GM12878 (cell line): ENCODE measurements around the gene HCFC2.

Experiments
- KAT2A ChIP-seq: conservative IDR thresholded peaks from 2 replicates; pipeline ENCODE4 v1.6.1; 2011; ENCODE audit warnings: low read depth, low read length; ENCODE audit not compliant: control insufficient read depth
- SIN3A ChIP-seq: IDR thresholded peaks from 2 replicates; pipeline ENCODE4 v1.6.1; 2012; ENCODE audit warnings: low read depth, low read length, improper control_type of control experiment
- TF ChIP-seq, protein P1 (sequence below), 3 experiments: IDR thresholded peaks in 2 of 3; conservative IDR thresholded peaks in 1 of 3; 2 replicates each; pipeline ENCODE4 v1.5.1; 2011; ENCODE audit warnings: low read depth in 3 of 3, low read length in 3 of 3, mild to moderate bottlenecking in 3 of 3, control low read depth in 2 of 3, moderate library complexity in 2 of 3, inconsistent platforms in 1 of 3, mixed read lengths in 1 of 3; ENCODE audit not compliant: control insufficient read depth in 2 of 3, insufficient read depth in 1 of 3; ENCODE audit errors: extremely low read depth in 1 of 3
- TF ChIP-seq, protein P2 (sequence below): IDR thresholded peaks from 2 replicates; pipeline ENCODE4 v1.6.1; 2012; ENCODE audit warnings: low read depth, low read length, improper control_type of control experiment

DNA sequence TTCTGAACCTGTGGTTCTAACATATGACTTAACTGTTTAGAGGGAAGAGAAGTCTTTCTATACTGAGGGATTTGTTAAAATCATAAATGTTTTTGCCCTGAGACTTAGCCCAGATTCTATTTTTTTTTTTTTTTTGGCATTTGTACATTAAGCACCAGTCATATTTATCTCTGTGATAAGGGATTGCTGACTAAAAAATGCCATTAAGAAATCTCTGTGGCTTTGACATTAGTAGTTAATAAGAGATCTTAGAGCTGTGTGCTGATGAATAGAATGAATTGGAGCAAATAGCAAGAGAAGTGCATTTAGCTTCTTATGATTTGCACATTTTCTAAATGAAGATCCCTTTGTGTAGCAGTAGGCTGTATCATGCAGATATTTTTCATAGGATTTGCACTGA lies 41.1 kb downstream of the HCFC2 start:
- TF ChIP-seq, protein P1, sequence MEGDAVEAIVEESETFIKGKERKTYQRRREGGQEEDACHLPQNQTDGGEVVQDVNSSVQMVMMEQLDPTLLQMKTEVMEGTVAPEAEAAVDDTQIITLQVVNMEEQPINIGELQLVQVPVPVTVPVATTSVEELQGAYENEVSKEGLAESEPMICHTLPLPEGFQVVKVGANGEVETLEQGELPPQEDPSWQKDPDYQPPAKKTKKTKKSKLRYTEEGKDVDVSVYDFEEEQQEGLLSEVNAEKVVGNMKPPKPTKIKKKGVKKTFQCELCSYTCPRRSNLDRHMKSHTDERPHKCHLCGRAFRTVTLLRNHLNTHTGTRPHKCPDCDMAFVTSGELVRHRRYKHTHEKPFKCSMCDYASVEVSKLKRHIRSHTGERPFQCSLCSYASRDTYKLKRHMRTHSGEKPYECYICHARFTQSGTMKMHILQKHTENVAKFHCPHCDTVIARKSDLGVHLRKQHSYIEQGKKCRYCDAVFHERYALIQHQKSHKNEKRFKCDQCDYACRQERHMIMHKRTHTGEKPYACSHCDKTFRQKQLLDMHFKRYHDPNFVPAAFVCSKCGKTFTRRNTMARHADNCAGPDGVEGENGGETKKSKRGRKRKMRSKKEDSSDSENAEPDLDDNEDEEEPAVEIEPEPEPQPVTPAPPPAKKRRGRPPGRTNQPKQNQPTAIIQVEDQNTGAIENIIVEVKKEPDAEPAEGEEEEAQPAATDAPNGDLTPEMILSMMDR (IDR thresholded peaks at IDR 0.05 in 2 of 3, conservative IDR thresholded peaks at IDR 0.05 in 1 of 3; ENCODE audit: control insufficient read depth in 2 of 3, extremely low read depth in 1 of 3, insufficient read depth in 1 of 3, low read depth in 3 of 3, low read length in 3 of 3), result no peak
- TF ChIP-seq, protein P2, sequence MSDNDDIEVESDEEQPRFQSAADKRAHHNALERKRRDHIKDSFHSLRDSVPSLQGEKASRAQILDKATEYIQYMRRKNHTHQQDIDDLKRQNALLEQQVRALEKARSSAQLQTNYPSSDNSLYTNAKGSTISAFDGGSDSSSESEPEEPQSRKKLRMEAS, result no peak
- TF ChIP-seq KAT2A, result no peak
- no peak for TF ChIP-seq SIN3A
